ENCODE data around the gene CTPS1. TPM values are rescaled to one million over a fixed set of nuclear protein-coding genes. Genes with fewer than 3 reads are reported as not detected.

CTPS1 gene
- total RNA-seq, 1 experiment from 2014 or later = 73.4 TPM

GRCh38 chr1:40932006-40932405, 47.5 kb upstream of the CTPS1 start:
- Mint-ChIP-seq H3K36me3 (no peaks in the 10 kb centered on the region), H3K27me3 (ENCODE audit: low read depth) (no peaks in the 10 kb centered on the region), H3K4me1 (peaks cover 18% of the 10 kb centered on the region), H3K9me3 (peaks cover 5% of the 10 kb centered on the region; the same call in 1 of the 2 replicates), H3K4me3 (no peak overlapping the region), H3K27ac (peak overlapping the region; percentile 71; the same call in 1 of the 2 replicates)
- ATAC-seq (peak; percentile 81), DNase-seq (ENCODE audit: low spot score) (peak; percentile 13)
- ChIA-PET CTCF (interaction anchor here (1.8 to 4.5 kb wide), 4 partner anchors 9 to 69 kb away, joined by 4 to 44 read pairs (median 11); partner anchors contain the start of gene CITED4), POLR2A (no interaction called here)
- TF ChIP-seq, protein P1, sequence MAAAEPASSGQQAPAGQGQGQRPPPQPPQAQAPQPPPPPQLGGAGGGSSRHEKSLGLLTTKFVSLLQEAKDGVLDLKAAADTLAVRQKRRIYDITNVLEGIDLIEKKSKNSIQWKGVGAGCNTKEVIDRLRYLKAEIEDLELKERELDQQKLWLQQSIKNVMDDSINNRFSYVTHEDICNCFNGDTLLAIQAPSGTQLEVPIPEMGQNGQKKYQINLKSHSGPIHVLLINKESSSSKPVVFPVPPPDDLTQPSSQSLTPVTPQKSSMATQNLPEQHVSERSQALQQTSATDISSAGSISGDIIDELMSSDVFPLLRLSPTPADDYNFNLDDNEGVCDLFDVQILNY (CRISPR knock-in tag; IDR thresholded peaks at IDR 0.05) = no peak
- TF ChIP-seq FOXP4 (CRISPR knock-in tag; IDR thresholded peaks at IDR 0.05) (no peak), NFYB (CRISPR knock-in tag; conservative IDR thresholded peaks at IDR 0.05; ENCODE audit: low read depth) (no peak), USF2 (CRISPR knock-in tag; IDR thresholded peaks at IDR 0.05) (no peak), ARID4B (CRISPR knock-in tag; IDR thresholded peaks at IDR 0.05; ENCODE audit: borderline replicate concordance) (no peak), AFF4 (CRISPR knock-in tag; IDR thresholded peaks at IDR 0.05; ENCODE audit: borderline replicate concordance) (no peak), ZMAT4 (CRISPR knock-in tag; IDR thresholded peaks at IDR 0.05) (no peak), PRDM15 (CRISPR knock-in tag; IDR thresholded peaks at IDR 0.05) (no peak), CREB1 (CRISPR knock-in tag; IDR thresholded peaks at IDR 0.05) (no peak), IRF2 (CRISPR knock-in tag; IDR thresholded peaks at IDR 0.05; ENCODE audit: borderline replicate concordance, low read depth) (no peak)
- TF ChIP-seq, protein P2, sequence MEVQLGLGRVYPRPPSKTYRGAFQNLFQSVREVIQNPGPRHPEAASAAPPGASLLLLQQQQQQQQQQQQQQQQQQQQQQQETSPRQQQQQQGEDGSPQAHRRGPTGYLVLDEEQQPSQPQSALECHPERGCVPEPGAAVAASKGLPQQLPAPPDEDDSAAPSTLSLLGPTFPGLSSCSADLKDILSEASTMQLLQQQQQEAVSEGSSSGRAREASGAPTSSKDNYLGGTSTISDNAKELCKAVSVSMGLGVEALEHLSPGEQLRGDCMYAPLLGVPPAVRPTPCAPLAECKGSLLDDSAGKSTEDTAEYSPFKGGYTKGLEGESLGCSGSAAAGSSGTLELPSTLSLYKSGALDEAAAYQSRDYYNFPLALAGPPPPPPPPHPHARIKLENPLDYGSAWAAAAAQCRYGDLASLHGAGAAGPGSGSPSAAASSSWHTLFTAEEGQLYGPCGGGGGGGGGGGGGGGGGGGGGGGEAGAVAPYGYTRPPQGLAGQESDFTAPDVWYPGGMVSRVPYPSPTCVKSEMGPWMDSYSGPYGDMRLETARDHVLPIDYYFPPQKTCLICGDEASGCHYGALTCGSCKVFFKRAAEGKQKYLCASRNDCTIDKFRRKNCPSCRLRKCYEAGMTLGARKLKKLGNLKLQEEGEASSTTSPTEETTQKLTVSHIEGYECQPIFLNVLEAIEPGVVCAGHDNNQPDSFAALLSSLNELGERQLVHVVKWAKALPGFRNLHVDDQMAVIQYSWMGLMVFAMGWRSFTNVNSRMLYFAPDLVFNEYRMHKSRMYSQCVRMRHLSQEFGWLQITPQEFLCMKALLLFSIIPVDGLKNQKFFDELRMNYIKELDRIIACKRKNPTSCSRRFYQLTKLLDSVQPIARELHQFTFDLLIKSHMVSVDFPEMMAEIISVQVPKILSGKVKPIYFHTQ (CRISPR knock-in tag; IDR thresholded peaks at IDR 0.05) = no peak
- TF ChIP-seq, protein P3, sequence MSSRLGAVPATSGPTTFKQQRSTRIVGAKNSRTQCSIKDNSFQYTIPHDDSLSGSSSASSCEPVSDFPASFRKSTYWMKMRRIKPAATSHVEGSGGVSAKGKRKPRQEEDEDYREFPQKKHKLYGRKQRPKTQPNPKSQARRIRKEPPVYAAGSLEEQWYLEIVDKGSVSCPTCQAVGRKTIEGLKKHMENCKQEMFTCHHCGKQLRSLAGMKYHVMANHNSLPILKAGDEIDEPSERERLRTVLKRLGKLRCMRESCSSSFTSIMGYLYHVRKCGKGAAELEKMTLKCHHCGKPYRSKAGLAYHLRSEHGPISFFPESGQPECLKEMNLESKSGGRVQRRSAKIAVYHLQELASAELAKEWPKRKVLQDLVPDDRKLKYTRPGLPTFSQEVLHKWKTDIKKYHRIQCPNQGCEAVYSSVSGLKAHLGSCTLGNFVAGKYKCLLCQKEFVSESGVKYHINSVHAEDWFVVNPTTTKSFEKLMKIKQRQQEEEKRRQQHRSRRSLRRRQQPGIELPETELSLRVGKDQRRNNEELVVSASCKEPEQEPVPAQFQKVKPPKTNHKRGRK (CRISPR knock-in tag; IDR thresholded peaks at IDR 0.05; ENCODE audit: borderline replicate concordance) = no peak
- TF ChIP-seq, protein P4, sequence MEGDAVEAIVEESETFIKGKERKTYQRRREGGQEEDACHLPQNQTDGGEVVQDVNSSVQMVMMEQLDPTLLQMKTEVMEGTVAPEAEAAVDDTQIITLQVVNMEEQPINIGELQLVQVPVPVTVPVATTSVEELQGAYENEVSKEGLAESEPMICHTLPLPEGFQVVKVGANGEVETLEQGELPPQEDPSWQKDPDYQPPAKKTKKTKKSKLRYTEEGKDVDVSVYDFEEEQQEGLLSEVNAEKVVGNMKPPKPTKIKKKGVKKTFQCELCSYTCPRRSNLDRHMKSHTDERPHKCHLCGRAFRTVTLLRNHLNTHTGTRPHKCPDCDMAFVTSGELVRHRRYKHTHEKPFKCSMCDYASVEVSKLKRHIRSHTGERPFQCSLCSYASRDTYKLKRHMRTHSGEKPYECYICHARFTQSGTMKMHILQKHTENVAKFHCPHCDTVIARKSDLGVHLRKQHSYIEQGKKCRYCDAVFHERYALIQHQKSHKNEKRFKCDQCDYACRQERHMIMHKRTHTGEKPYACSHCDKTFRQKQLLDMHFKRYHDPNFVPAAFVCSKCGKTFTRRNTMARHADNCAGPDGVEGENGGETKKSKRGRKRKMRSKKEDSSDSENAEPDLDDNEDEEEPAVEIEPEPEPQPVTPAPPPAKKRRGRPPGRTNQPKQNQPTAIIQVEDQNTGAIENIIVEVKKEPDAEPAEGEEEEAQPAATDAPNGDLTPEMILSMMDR (IDR thresholded peaks at IDR 0.05) = no peak
